Astrocyte (in vitro differentiated cells and primary cell): ENCODE results near the gene QTRT2. TPM values are rescaled to one million over a fixed set of nuclear protein-coding genes. Genes with fewer than 3 reads are reported as not detected.

Experiments used
- DNase-seq: peaks from one replicate; pipeline ENCODE4 v3.0.0-alpha.2; 2010; ENCODE audit warnings: low read depth
- FAIRE-seq: peaks from 2 replicates; lab custom pipeline; 2011; peaks lifted over from hg19 to GRCh38; lab: Jason Lieb, UNC
- H2AFZ ChIP-seq: 2 replicates; pipeline ENCODE4 v1.6.0; 2012; ENCODE audit warnings: low read depth, low read length, inconsistent platforms
- H3K27ac ChIP-seq: 2 replicates; pipeline ENCODE4 v1.5.1; 2011; ENCODE audit warnings: low read depth, low read length, inconsistent platforms
- H3K27me3 ChIP-seq: 2 replicates; pipeline ENCODE4 v1.6.0; 2011; ENCODE audit warnings: low read length, inconsistent platforms; ENCODE audit not compliant: insufficient read depth
- H3K36me3 ChIP-seq: 2 replicates; pipeline ENCODE4 v1.5.1; 2011; ENCODE audit warnings: low read length, inconsistent platforms; ENCODE audit not compliant: insufficient read depth
- H3K4me1 ChIP-seq: 2 replicates; pipeline ENCODE4 v1.5.1; 2011; ENCODE audit warnings: low read length, inconsistent platforms; ENCODE audit not compliant: insufficient read depth
- H3K4me2 ChIP-seq: 2 replicates; pipeline ENCODE4 v1.6.0; 2012; ENCODE audit warnings: low read length, inconsistent platforms
- H3K4me3 ChIP-seq: 2 replicates; pipeline ENCODE4 v1.5.1; 2011; ENCODE audit warnings: low read depth, mild to moderate bottlenecking, low read length, inconsistent platforms; ENCODE audit not compliant: insufficient read depth
- H3K79me2 ChIP-seq: 2 replicates; pipeline ENCODE4 v1.6.0; 2012; ENCODE audit warnings: mild to moderate bottlenecking, low read length, inconsistent platforms; ENCODE audit not compliant: insufficient read depth
- H3K9ac ChIP-seq: 2 replicates; pipeline ENCODE4 v1.6.0; 2012; ENCODE audit warnings: mild to moderate bottlenecking, low read length, inconsistent platforms
- H3K9me3 ChIP-seq: 2 replicates; pipeline ENCODE4 v1.5.1; 2012; ENCODE audit warnings: low read depth, mild to moderate bottlenecking, low read length, inconsistent platforms; ENCODE audit not compliant: insufficient read depth
- H4K20me1 ChIP-seq: 2 replicates; pipeline ENCODE4 v1.6.0; 2012; ENCODE audit warnings: low read length, inconsistent platforms; ENCODE audit not compliant: insufficient read depth
- H3K27ac Mint-ChIP-seq: one replicate; pipeline ENCODE4 v1.8.0; 2021; ENCODE audit warnings: mild to moderate bottlenecking, mixed read lengths; ENCODE audit not compliant: unreplicated experiment
- H3K27me3 Mint-ChIP-seq: one replicate; pipeline ENCODE4 v1.8.0; 2021; ENCODE audit warnings: low read depth, mixed read lengths; ENCODE audit not compliant: unreplicated experiment
- H3K36me3 Mint-ChIP-seq: one replicate; pipeline ENCODE4 v1.8.0; 2021; ENCODE audit warnings: low read depth, mixed read lengths; ENCODE audit not compliant: unreplicated experiment
- H3K4me1 Mint-ChIP-seq: one replicate; pipeline ENCODE4 v1.8.0; 2021; ENCODE audit warnings: low read depth, mixed read lengths; ENCODE audit not compliant: unreplicated experiment
- H3K4me3 Mint-ChIP-seq: one replicate; pipeline ENCODE4 v1.8.0; 2021; ENCODE audit warnings: mild to moderate bottlenecking, moderate library complexity, mixed read lengths; ENCODE audit not compliant: unreplicated experiment
- H3K9me3 Mint-ChIP-seq: one replicate; pipeline ENCODE4 v1.8.0; 2021; ENCODE audit warnings: mild to moderate bottlenecking, mixed read lengths; ENCODE audit not compliant: unreplicated experiment
- EZH2 ChIP-seq: IDR thresholded peaks from 2 replicates; pipeline ENCODE4 v1.6.1; 2012; ENCODE audit warnings: mild to moderate bottlenecking, low read length, inconsistent platforms; ENCODE audit not compliant: insufficient read depth
- total RNA-seq: library from RNA; stranded (reverse); gene quantifications from 2 replicates; pipeline ENCODE4 v1.2.1, GENCODE V29; 2021
- TF ChIP-seq, protein P1 (sequence below): IDR thresholded peaks from 2 replicates; pipeline ENCODE4 v1.5.1; 2011; ENCODE audit warnings: low read depth, mild to moderate bottlenecking, inconsistent platforms, low read length, moderate library complexity; ENCODE audit not compliant: insufficient read depth

The QTRT2 gene
- total RNA-seq, 1 donor from 2014 or later: 22.7 TPM

DNA sequence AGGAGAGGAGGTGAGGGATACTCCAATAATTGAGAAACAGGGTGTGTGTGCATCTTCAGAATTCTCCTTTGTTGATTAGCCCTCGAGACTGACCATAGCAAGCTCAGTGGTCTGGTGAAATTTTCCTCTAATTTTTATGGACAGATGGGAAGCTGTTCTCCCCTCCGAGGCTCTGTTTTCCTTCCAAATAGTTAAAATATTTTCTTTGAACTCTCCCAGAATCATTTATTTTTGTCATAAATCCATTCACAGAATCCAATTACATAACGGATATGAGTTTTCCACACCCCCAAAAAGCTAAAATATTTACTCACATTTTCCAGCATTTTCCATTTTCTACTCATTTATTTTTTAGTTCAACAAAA lies 36.5 kb downstream of the QTRT2 start:
- Histone ChIP-seq H4K20me1 (no peaks in the 10 kb centered on the region), H3K79me2 (no peaks in the 10 kb centered on the region), H3K9ac (no peak overlapping the region), H3K36me3 (no peaks in the 10 kb centered on the region), H3K27ac (no peak overlapping the region), H3K4me3 (no peak overlapping the region), H2AFZ (no peak overlapping the region), H3K9me3 (no peaks in the 10 kb centered on the region), H3K27me3 (no peaks in the 10 kb centered on the region), H3K4me2 (peak overlapping the region; percentile 36), H3K4me1 (peaks cover 6% of the 10 kb centered on the region)
- Mint-ChIP-seq H3K4me3 (no peak overlapping the region), H3K9me3 (no peaks in the 10 kb centered on the region), H3K27ac (no peak overlapping the region), H3K27me3 (peaks cover 2% of the 10 kb centered on the region), H3K4me1 (peaks cover 15% of the 10 kb centered on the region), H3K36me3 (peaks cover 2% of the 10 kb centered on the region)
- TF ChIP-seq, protein P1, sequence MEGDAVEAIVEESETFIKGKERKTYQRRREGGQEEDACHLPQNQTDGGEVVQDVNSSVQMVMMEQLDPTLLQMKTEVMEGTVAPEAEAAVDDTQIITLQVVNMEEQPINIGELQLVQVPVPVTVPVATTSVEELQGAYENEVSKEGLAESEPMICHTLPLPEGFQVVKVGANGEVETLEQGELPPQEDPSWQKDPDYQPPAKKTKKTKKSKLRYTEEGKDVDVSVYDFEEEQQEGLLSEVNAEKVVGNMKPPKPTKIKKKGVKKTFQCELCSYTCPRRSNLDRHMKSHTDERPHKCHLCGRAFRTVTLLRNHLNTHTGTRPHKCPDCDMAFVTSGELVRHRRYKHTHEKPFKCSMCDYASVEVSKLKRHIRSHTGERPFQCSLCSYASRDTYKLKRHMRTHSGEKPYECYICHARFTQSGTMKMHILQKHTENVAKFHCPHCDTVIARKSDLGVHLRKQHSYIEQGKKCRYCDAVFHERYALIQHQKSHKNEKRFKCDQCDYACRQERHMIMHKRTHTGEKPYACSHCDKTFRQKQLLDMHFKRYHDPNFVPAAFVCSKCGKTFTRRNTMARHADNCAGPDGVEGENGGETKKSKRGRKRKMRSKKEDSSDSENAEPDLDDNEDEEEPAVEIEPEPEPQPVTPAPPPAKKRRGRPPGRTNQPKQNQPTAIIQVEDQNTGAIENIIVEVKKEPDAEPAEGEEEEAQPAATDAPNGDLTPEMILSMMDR: no peak
- no peak for TF ChIP-seq EZH2
- no peak for DNase-seq
- FAIRE-seq: no peak

DNA sequence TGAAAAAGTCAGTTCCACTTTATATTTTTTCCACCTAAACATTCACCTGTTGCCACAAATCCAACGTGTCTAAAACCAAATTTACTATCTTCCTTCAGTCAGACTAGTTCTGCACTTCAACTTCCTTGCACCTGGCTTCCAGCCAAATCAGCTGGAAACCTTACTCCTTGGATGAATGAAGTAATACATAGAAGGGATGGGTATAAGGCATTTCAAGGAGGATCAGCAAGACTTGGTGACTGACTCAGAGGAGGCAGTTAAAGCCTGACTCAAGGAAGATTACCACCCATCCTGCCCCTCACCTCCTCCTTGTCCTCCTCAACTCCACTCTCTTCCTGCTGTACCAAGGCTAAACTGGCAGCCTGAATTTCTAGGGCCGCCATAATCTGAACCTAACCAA lies 37.1 kb downstream of the QTRT2 start:
- Histone ChIP-seq H2AFZ (no peak overlapping the region), H3K4me1 (peaks cover 6% of the 10 kb centered on the region), H3K79me2 (no peaks in the 10 kb centered on the region), H3K27ac (no peak overlapping the region), H3K4me2 (no peak overlapping the region), H3K36me3 (no peaks in the 10 kb centered on the region), H3K9ac (no peak overlapping the region), H3K4me3 (no peak overlapping the region), H3K9me3 (no peaks in the 10 kb centered on the region), H3K27me3 (no peaks in the 10 kb centered on the region), H4K20me1 (no peaks in the 10 kb centered on the region)
- H3K27ac Mint-ChIP-seq: no peak overlapping the region
- DNase-seq: peak; percentile 80
- H3K9me3 Mint-ChIP-seq: no peaks in the 10 kb centered on the region
- H3K4me1 Mint-ChIP-seq: peaks cover 15% of the 10 kb centered on the region
- peak; percentile 9 for FAIRE-seq
- H3K36me3 Mint-ChIP-seq: no peaks in the 10 kb centered on the region
- no peak overlapping the region for H3K4me3 Mint-ChIP-seq
- TF ChIP-seq, protein P1: no peak
- no peak for TF ChIP-seq EZH2
- peaks cover 2% of the 10 kb centered on the region for H3K27me3 Mint-ChIP-seq

DNA sequence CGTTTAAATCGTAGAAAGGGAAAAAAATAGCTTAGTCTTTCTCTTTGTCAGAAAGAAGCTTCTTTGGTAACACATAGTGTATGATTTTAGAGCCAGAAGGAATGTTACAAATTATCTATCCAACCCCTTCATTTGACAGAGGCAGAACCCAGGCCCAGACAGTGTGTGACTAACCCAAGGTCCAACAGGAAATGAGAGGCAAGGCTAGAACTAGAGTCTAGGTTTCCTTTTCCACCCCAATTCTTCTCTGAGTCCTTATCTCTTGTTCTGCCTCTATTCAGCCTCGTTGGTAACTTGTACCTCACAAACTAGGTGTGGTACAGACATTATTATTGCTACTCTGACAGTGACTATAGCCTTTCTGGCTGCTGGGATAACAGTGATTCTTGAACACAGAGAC lies 39.3 kb downstream of the QTRT2 start:
- FAIRE-seq (peak; percentile 64), DNase-seq (no peak)
- Histone ChIP-seq H3K27me3 (no peaks in the 10 kb centered on the region), H2AFZ (no peak overlapping the region), H3K27ac (no peak overlapping the region), H3K36me3 (no peaks in the 10 kb centered on the region), H3K4me1 (peaks cover 6% of the 10 kb centered on the region), H4K20me1 (no peaks in the 10 kb centered on the region), H3K4me3 (no peak overlapping the region), H3K79me2 (no peaks in the 10 kb centered on the region), H3K9ac (no peak overlapping the region), H3K4me2 (no peak overlapping the region), H3K9me3 (no peaks in the 10 kb centered on the region)
- Mint-ChIP-seq H3K4me1 (peaks cover 15% of the 10 kb centered on the region), H3K27ac (no peak overlapping the region), H3K4me3 (no peak overlapping the region), H3K9me3 (no peaks in the 10 kb centered on the region), H3K27me3 (peaks cover 2% of the 10 kb centered on the region), H3K36me3 (no peaks in the 10 kb centered on the region)
- TF ChIP-seq EZH2: no peak
- TF ChIP-seq, protein P1: no peak
